GM12878 (cell line): ENCODE data around the gene YKT6. TPM values are rescaled to one million over a fixed set of nuclear protein-coding genes. Genes with fewer than 3 reads are reported as not detected.

Source experiments
- ATAC-seq: fragments of 200-7000 bp; cut with Tn5 transposase; 3 replicates; pipeline ENCODE4 v1.9.1; 2020; ENCODE audit warnings: mild to moderate bottlenecking, moderate library complexity
- BruUV-seq: library from RNA; stranded (reverse); fragments of 400-500 nt; replicated peaks from 2 replicates; lab custom pipeline; 2021; lab: Mats Ljungman, UMichigan
- CTCF ChIA-PET: fragments of 300-600 bp; sonication (Branson Sonifier 250); formaldehyde crosslinking; extraction: SDS; loops from one replicate; lab custom pipeline; 2021; ENCODE audit warnings: inconsistent platforms; lab: Yijun Ruan, JAX
- POLR2A ChIA-PET: fragments of 350-600 bp; formaldehyde crosslinking; extraction: SDS; loops from one replicate; lab custom pipeline; 2021; ENCODE audit warnings: inconsistent platforms; lab: Charles Lee
- RAD21 ChIA-PET: fragments of 300-600 bp; sonication (Branson Sonifier 250); formaldehyde crosslinking; loops from one replicate; lab custom pipeline; 2023; ENCODE audit warnings: antibody characterized with exemption; ENCODE audit not compliant: unreplicated experiment; lab: Charles Lee
- SMC1A ChIA-PET: fragments of 300-600 bp; sonication (Branson Sonifier 250); formaldehyde crosslinking; loops from one replicate; lab custom pipeline; 2023; ENCODE audit not compliant: unreplicated experiment, uncharacterized antibody; lab: Charles Lee
- DNase-seq: peaks from one replicate; pipeline ENCODE4 v3.0.0-alpha.2; 2011; ENCODE audit warnings: low read depth, low spot score
- FAIRE-seq: peaks from 3 replicates; lab custom pipeline; 2011; peaks lifted over from hg19 to GRCh38; lab: Jason Lieb, UNC
- H2AFZ ChIP-seq: 2 replicates; pipeline ENCODE4 v1.6.0; 2011; ENCODE audit warnings: low read depth, low read length, control low read depth; ENCODE audit not compliant: control insufficient read depth
- H3K27ac ChIP-seq: 2 replicates; pipeline ENCODE4 v1.5.1; 2011; ENCODE audit warnings: control low read depth; ENCODE audit not compliant: control insufficient read depth, insufficient read depth
- H3K27me3 ChIP-seq, 2 experiments: replicated peaks in 1 of 2; 2 replicates each; pipeline versions ENCODE4 v1.6.0 to v1.6.1; 2011; ENCODE audit warnings: low read length in 1 of 2; ENCODE audit not compliant: control insufficient read depth in 2 of 2, insufficient read depth in 2 of 2
- H3K36me3 ChIP-seq, 2 experiments: 2 replicates each; pipeline ENCODE4 v1.5.1; 2011; ENCODE audit warnings: low read length in 1 of 2; ENCODE audit not compliant: control insufficient read depth in 2 of 2, insufficient read depth in 2 of 2
- H3K4me1 ChIP-seq: 2 replicates; pipeline ENCODE4 v1.6.1; 2011; ENCODE audit warnings: mild to moderate bottlenecking, low read length, moderate library complexity, mixed read lengths; ENCODE audit not compliant: control insufficient read depth, insufficient read depth
- H3K4me2 ChIP-seq: 2 replicates; pipeline ENCODE4 v1.6.0; 2011; ENCODE audit warnings: control low read depth; ENCODE audit not compliant: control insufficient read depth, insufficient read depth
- H3K4me3 ChIP-seq: fragments of 200-600 bp; sonication (generic); 2 replicates; pipeline ENCODE4 v1.5.1; 2016
- H3K79me2 ChIP-seq: 2 replicates; pipeline ENCODE4 v1.6.0; 2011; ENCODE audit warnings: low read length; ENCODE audit not compliant: control insufficient read depth, insufficient read depth
- H3K9ac ChIP-seq: 2 replicates; pipeline ENCODE4 v1.8.0; 2011; ENCODE audit warnings: low read length, control low read depth, mixed read lengths; ENCODE audit not compliant: control insufficient read depth, insufficient read depth
- H3K9me3 ChIP-seq: replicated peaks from 3 replicates; pipeline ENCODE4 v1.5.1; 2011; ENCODE audit warnings: mild to moderate bottlenecking, low read length; ENCODE audit not compliant: control insufficient read depth, insufficient read depth
- H4K20me1 ChIP-seq: 2 replicates; pipeline ENCODE4 v1.6.0; 2011; ENCODE audit not compliant: control insufficient read depth, insufficient read depth
- HDAC6 ChIP-seq: fragments of 200-600 bp; sonication (generic); IDR thresholded peaks from one replicate; pipeline ENCODE4 v1.8.0; 2017; ENCODE audit warnings: antibody characterized with exemption; ENCODE audit not compliant: unreplicated experiment
- NKRF ChIP-seq: fragments of 450-650 bp; conservative IDR thresholded peaks from 2 replicates; pipeline ENCODE4 v1.6.1; 2017; ENCODE audit warnings: mild to moderate bottlenecking, moderate library complexity
- POLR2AphosphoS5 ChIP-seq: IDR thresholded peaks from 2 replicates; pipeline ENCODE4 v1.6.1; 2011; ENCODE audit warnings: mild to moderate bottlenecking, low read length, inconsistent platforms
- SREBF1 ChIP-seq: IDR thresholded peaks from 2 replicates; pipeline ENCODE4 v1.6.1; 2012; ENCODE audit warnings: mild to moderate bottlenecking, low read length
- WGBS: methylation state at CpG from one replicate; pipeline ENCODE4 v1.1.6; 2016; ENCODE audit warnings: low lambda C conversion rate; ENCODE audit not compliant: insufficient replicate concordance, insufficient coverage; ENCODE audit errors: missing lambda C conversion rate; 5-methylcytosine and 5-hydroxymethylcytosine counted together
- in situ Hi-C: fragments of 300-500 bp; cut with MboI; formaldehyde crosslinking; loops from 9 replicates; pipeline ENCODE4 v1.14.3; 2018; ENCODE audit warnings: mixed read lengths
- intact Hi-C: fragments of 100-400 bp; cut with micrococcal nuclease; formaldehyde crosslinking; loops from one replicate; pipeline ENCODE4 v1.14.2; 2022; ENCODE audit not compliant: unreplicated experiment
- polyA plus RNA-seq, 11 experiments: library from polyadenylated mRNA; depleted of rRNA in 4 of 11; unstranded in 6 of 11; stranded (reverse) in 5 of 11; fragments of >200 nt; fragmentation: Nextera tagmentation in 4 of 11; fragmentation: Illumina TruSeq in 1 of 11; extraction: Ambion mirVana in 4 of 11; extraction: Trizol in 1 of 11; gene quantifications; 1 replicate in 1 of 11; 2 replicates in 10 of 11; pipeline versions ENCODE4 v1.2.1 to v1.2.3, GENCODE V29; 2011 to 2016; ENCODE audit warnings: inconsistent platforms in 2 of 11, missing spikeins in 2 of 11, low read depth in 1 of 11
- total RNA-seq, 4 experiments: library from RNA; depleted of rRNA in 3 of 4; stranded (reverse); fragments of >200 nt in 3 of 4; fragmentation: Illumina TruSeq in 1 of 4; extraction: Trizol in 1 of 4; gene quantifications; 2 replicates each; pipeline versions ENCODE4 v1.2.1 to v1.2.3, GENCODE V29; 2013 to 2021
- TF ChIP-seq, protein P1 (sequence below): IDR thresholded peaks from 2 replicates; pipeline ENCODE4 v1.6.1; 2012; ENCODE audit warnings: improper control_type of control experiment, low read depth, low read length; ENCODE audit not compliant: insufficient replicate concordance

Gene YKT6
- total and polyA plus RNA-seq, 10 of the 15 experiments (the other 5 are each of a cell fraction or from before 2014, with no cell fraction given), result 1.7 to 95.2 (median 70.5) TPM

DNA sequence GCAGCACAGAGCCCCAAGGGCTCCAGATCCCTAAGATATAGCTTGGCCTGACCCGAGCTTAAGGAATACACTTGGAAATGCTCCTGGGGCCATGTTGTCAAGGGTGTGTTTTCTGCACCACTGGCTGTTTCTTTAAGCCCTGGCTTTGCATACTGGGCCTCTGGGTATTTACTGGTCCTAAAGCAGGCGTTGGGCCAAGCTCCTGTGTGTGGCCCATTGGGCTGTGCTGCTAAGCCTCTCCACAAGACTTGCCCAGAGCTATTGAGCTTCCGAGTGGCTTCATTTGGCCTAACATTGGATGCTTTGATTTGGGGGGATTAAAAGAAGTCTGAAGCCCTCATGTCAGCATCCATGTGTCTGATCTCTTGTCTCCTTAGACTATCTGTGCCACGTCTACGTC is 5.2 kb downstream of the YKT6 start:
- Histone ChIP-seq H3K4me1 (no peaks in the 10 kb centered on the region; the same call in 1 of the 2 replicates), H3K79me2 (peaks cover 26% of the 10 kb centered on the region), H2AFZ (no peak overlapping the region), H3K27ac (no peak overlapping the region), H3K9ac (no peak overlapping the region), H4K20me1 (no peaks in the 10 kb centered on the region), H3K36me3 (peaks cover 25 to 28% of the 10 kb centered on the region in 2 experiments), H3K4me3 (no peak overlapping the region), H3K4me2 (no peak overlapping the region), H3K27me3 (no peaks in the 10 kb centered on the region), H3K9me3 (no peaks in the 10 kb centered on the region)
- DNase-seq (no peak), ATAC-seq (no peak), FAIRE-seq (no peak)
- 91% methylated on average over 5 of the region's 5 CpGs for WGBS
- CTCF ChIA-PET, result interaction anchor here (0.8 to 1.9 kb wide), 2 partner anchors 8 to 35 kb away, joined by 3 to 5 read pairs; no protein-coding TSS in a partner anchor
- intact Hi-C loops (no loop called here), in situ Hi-C loops (no loop called here)
- POLR2A ChIA-PET, result no interaction called here
- RAD21 ChIA-PET, result no interaction called here
- TF ChIP-seq NKRF (no peak), SREBF1 (no peak), HDAC6 (no peak), POLR2AphosphoS5 (no peak)
- TF ChIP-seq, protein P1, sequence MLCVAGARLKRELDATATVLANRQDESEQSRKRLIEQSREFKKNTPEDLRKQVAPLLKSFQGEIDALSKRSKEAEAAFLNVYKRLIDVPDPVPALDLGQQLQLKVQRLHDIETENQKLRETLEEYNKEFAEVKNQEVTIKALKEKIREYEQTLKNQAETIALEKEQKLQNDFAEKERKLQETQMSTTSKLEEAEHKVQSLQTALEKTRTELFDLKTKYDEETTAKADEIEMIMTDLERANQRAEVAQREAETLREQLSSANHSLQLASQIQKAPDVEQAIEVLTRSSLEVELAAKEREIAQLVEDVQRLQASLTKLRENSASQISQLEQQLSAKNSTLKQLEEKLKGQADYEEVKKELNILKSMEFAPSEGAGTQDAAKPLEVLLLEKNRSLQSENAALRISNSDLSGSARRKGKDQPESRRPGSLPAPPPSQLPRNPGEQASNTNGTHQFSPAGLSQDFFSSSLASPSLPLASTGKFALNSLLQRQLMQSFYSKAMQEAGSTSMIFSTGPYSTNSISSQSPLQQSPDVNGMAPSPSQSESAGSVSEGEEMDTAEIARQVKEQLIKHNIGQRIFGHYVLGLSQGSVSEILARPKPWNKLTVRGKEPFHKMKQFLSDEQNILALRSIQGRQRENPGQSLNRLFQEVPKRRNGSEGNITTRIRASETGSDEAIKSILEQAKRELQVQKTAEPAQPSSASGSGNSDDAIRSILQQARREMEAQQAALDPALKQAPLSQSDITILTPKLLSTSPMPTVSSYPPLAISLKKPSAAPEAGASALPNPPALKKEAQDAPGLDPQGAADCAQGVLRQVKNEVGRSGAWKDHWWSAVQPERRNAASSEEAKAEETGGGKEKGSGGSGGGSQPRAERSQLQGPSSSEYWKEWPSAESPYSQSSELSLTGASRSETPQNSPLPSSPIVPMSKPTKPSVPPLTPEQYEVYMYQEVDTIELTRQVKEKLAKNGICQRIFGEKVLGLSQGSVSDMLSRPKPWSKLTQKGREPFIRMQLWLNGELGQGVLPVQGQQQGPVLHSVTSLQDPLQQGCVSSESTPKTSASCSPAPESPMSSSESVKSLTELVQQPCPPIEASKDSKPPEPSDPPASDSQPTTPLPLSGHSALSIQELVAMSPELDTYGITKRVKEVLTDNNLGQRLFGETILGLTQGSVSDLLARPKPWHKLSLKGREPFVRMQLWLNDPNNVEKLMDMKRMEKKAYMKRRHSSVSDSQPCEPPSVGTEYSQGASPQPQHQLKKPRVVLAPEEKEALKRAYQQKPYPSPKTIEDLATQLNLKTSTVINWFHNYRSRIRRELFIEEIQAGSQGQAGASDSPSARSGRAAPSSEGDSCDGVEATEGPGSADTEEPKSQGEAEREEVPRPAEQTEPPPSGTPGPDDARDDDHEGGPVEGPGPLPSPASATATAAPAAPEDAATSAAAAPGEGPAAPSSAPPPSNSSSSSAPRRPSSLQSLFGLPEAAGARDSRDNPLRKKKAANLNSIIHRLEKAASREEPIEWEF, result no peak
- SMC1A ChIA-PET, result interaction anchor here (0.8 to 1.0 kb wide), 3 partner anchors 35 to 282 kb away, joined by 3 read pairs; no protein-coding TSS in a partner anchor
- no TSS peak for BruUV-seq
